ENCODE results near the gene C19orf12. TPM values are rescaled to one million over a fixed set of nuclear protein-coding genes. Genes with fewer than 3 reads are reported as not detected.

C19orf12 gene
- total and polyA plus RNA-seq, 2 of the 4 experiments (the other 2 are of a cell fraction), result 16.3 to 24.0 TPM

DNA sequence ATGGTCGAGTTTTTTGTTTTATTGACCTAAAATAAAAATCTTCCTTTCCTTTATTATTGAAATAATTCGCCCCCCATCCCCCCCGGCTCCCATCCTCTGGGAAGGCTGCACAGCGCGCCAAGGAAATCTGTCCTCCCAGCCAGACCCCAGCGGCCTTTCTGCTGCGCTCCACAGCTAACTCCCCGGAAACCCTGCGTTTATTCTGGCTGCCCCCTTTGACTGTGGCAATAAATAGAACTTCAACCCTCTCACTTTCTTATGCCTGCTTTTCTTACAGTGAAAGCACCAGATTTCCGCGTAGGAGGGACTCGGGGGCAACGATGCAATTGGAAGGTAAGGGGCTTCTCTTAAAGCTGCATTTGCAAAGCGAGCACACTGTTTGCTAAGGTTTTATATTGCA, 9.7 kb upstream of the C19orf12 start:
- Histone ChIP-seq H3K56ac (ENCODE audit: extremely low read depth, insufficient read depth, low read length) (no peak overlapping the region), H3K9ac (ENCODE audit: low read depth, low read length) (no peak overlapping the region), H2BK5ac (ENCODE audit: low read depth, low read length, poor library complexity, severe bottlenecking) (no peak overlapping the region), H3K9me1 (ENCODE audit: insufficient read depth, low read length) (no peaks in the 10 kb centered on the region), H3K4ac (ENCODE audit: low read depth, low read length) (no peak overlapping the region), H3K9me3 (ENCODE audit: control insufficient read depth, insufficient read depth, low read length) (no peaks in the 10 kb centered on the region), H3K79me1 (ENCODE audit: low read depth in 1 of 2, low read length in 2 of 2) (no peaks in the 10 kb centered on the region), H3K4me3 (ENCODE audit: insufficient read depth, low read depth, low read length) (no peak overlapping the region), H2BK20ac (ENCODE audit: low read depth, low read length) (no peak overlapping the region), H2AK5ac (ENCODE audit: low read depth, low read length) (no peak overlapping the region), H3K4me2 (ENCODE audit: low read depth, low read length) (peak overlapping the region; percentile 35; the same call in 1 of the 2 replicates), H4K8ac (ENCODE audit: low read depth in 2 of 2, low read length in 2 of 2) (no peak overlapping the region), H3K36me3 (ENCODE audit: control insufficient read depth, insufficient read depth, low read length) (no peaks in the 10 kb centered on the region), H4K20me1 (ENCODE audit: insufficient read depth, low read length) (no peaks in the 10 kb centered on the region), H3K4me1 (ENCODE audit: control insufficient read depth, insufficient read depth, low read length) (no peaks in the 10 kb centered on the region), H2BK120ac (ENCODE audit: low read depth, low read length) (no peak overlapping the region), H3K14ac (replicated peaks; ENCODE audit: low read depth, low read length) (no peak overlapping the region), H2BK15ac (ENCODE audit: low read depth, low read length) (no peak overlapping the region), H3K27me3 (ENCODE audit: control insufficient read depth, insufficient read depth, low read length) (peaks cover 36% of the 10 kb centered on the region), H3K23ac (ENCODE audit: low read depth, low read length) (no peak overlapping the region; the same call in 1 of the 2 replicates), H4K91ac (ENCODE audit: insufficient read depth, low read depth, low read length) (no peak overlapping the region), H3K27ac (ENCODE audit: insufficient read depth, low read length) (no peak overlapping the region), H2AFZ (replicated peaks; ENCODE audit: low read length, poor library complexity) (no peak overlapping the region), H3K18ac (ENCODE audit: low read depth, low read length) (no peak overlapping the region), H2AK9ac (replicated peaks; ENCODE audit: low read depth, low read length, poor library complexity) (no peak overlapping the region), H4K5ac (ENCODE audit: low read depth, low read length) (no peak overlapping the region)
- DNase-seq, result no peak
- intact Hi-C loops (cut with micrococcal nuclease) (no loop called here), dilution Hi-C loops (cut with HindIII; ENCODE audit: low sequenced_read_pairs, unreplicated experiment) (no loop called here), in situ Hi-C loops (cut with MboI; ENCODE audit: low sequenced_read_pairs) (no loop called here)
- TF ChIP-seq RCOR1 (IDR thresholded peaks at IDR 0.05; ENCODE audit: insufficient replicate concordance, low read length) (no peak), CHD1 (IDR thresholded peaks at IDR 0.05; ENCODE audit: low read depth, low read length) (no peak), NFE2L2 (IDR thresholded peaks at IDR 0.05; ENCODE audit: low read depth, low read length) (no peak), BHLHE40 (IDR thresholded peaks at IDR 0.05; ENCODE audit: low read depth, low read length) (no peak), RAD21 (IDR thresholded peaks at IDR 0.05; ENCODE audit: low read length) (no peak), MXI1 (IDR thresholded peaks at IDR 0.05; ENCODE audit: borderline replicate concordance, low read depth, low read length) (no peak), RFX5 (IDR thresholded peaks at IDR 0.05; ENCODE audit: low read depth, low read length) (no peak), CEBPB (IDR thresholded peaks at IDR 0.05; ENCODE audit: low read depth, low read length) (no peak), MAZ (IDR thresholded peaks at IDR 0.05; ENCODE audit: borderline replicate concordance, low read depth, low read length) (no peak), SMC3 (IDR thresholded peaks at IDR 0.05; ENCODE audit: low read depth, low read length) (no peak)
- TF ChIP-seq, protein P1, sequence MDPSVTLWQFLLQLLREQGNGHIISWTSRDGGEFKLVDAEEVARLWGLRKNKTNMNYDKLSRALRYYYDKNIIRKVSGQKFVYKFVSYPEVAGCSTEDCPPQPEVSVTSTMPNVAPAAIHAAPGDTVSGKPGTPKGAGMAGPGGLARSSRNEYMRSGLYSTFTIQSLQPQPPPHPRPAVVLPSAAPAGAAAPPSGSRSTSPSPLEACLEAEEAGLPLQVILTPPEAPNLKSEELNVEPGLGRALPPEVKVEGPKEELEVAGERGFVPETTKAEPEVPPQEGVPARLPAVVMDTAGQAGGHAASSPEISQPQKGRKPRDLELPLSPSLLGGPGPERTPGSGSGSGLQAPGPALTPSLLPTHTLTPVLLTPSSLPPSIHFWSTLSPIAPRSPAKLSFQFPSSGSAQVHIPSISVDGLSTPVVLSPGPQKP (IDR thresholded peaks at IDR 0.05; ENCODE audit: borderline replicate concordance, low read depth, low read length), result no peak
- TF ChIP-seq, protein P2, sequence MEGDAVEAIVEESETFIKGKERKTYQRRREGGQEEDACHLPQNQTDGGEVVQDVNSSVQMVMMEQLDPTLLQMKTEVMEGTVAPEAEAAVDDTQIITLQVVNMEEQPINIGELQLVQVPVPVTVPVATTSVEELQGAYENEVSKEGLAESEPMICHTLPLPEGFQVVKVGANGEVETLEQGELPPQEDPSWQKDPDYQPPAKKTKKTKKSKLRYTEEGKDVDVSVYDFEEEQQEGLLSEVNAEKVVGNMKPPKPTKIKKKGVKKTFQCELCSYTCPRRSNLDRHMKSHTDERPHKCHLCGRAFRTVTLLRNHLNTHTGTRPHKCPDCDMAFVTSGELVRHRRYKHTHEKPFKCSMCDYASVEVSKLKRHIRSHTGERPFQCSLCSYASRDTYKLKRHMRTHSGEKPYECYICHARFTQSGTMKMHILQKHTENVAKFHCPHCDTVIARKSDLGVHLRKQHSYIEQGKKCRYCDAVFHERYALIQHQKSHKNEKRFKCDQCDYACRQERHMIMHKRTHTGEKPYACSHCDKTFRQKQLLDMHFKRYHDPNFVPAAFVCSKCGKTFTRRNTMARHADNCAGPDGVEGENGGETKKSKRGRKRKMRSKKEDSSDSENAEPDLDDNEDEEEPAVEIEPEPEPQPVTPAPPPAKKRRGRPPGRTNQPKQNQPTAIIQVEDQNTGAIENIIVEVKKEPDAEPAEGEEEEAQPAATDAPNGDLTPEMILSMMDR (conservative IDR thresholded peaks at IDR 0.05; ENCODE audit: low read depth, low read length), result no peak
- TF ChIP-seq, protein P3, sequence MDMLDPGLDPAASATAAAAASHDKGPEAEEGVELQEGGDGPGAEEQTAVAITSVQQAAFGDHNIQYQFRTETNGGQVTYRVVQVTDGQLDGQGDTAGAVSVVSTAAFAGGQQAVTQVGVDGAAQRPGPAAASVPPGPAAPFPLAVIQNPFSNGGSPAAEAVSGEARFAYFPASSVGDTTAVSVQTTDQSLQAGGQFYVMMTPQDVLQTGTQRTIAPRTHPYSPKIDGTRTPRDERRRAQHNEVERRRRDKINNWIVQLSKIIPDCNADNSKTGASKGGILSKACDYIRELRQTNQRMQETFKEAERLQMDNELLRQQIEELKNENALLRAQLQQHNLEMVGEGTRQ (IDR thresholded peaks at IDR 0.05; ENCODE audit: low read depth, low read length), result no peak
- no TSS peak for BruUV-seq (replicated peaks)
- WGBS, 2 experiments (ENCODE audit: extremely low coverage in 2 of 2, insufficient read length in 1 of 2), result 80% methylated on average over 6 of the region's 14 CpGs; no CpG with 5 or more reads in 1 of the 2 experiments
- ChIA-PET CTCF (interaction anchor here (0.7 to 2.4 kb wide), 2 partner anchors 8 to 925 kb away, joined by 4 to 14 read pairs; no protein-coding TSS in a partner anchor), POLR2A (ENCODE audit: unreplicated experiment) (no interaction called here)
- ATAC-seq (ENCODE audit: low read depth), result no peak
